ENCODE measurements around the gene CCDC68.

The CCDC68 gene

DNA sequence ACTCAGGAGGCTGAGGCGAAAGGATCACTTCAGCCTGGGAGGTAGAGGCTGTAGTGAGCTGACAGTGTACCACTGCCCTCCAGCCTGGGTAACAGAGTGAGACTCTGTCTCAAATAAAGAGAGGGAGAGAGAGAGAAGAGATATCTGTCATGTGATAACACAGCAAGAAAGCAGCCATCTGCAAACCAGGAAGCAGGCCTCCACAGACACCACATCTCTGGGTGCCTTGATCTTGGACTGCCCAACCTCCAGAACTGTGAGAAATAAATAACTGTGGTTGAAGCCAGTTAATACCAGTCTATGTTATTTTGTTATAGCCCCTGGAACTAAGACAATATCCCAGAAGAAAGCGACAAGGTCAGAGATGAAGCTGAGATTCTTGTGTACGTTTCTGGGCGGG, 2.6 kb upstream of the CCDC68 start:
- no peak for DNase-seq

DNA sequence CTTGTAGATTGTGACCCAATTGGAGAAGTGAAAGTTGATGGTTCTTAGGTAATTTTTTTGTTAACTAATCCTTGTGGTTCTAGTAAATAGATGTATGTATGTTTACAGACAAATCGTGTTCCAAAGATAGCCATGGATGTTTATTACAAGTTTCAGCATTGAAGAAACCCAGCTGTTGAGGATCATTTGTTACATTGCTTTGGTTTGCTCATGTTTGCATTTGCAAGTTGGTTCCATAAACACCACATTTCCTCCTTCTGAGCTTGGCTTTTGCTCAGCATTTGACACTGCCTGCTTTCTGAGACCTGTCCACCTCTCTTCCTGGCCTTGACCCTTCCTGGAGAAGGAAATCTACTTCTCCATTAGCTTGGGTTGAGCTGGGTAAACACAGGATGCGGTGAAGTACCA, 1.8 kb upstream of the CCDC68 start:
- DNase-seq = peak; percentile 25

DNA sequence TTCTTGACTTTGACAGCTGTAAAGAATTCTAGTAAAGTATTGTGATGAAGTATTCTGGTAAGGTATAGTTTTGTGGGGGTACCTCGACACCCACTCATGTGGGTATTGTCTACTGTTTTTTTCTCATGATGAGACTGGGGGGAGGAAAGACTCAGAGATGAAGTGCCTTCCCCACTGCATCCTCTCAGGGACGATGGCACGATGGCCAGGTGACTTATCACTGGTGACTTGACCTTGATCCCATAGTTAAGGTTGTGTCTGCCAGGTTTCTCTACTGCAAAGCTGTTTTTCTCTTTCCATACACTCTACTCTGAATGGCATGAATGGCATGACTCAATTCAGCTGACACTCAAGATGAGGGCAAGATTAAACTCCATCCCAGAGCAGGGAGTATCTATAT, 936 bp upstream of the CCDC68 start:
- DNase-seq = no peak

DNA sequence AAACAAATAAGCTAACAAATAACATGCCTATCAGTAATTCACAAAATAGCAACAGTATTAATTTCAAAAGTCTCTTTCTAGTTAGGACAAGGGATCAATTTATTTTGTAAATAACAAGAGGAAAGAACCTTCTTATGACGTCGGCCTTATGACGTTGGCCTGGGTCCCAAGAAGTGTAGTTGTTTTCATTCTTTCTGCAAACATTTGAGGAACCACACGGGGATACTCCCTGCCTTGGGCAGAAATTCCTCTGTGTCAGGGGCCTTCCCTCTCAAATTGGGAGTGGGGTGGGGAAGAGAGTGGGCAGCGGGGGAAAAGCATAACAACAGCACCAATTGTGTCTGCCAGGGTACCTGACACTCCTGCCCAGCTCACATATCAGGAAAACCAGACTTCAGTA, 1.3 kb downstream of the CCDC68 start:
- no peak for DNase-seq

DNA sequence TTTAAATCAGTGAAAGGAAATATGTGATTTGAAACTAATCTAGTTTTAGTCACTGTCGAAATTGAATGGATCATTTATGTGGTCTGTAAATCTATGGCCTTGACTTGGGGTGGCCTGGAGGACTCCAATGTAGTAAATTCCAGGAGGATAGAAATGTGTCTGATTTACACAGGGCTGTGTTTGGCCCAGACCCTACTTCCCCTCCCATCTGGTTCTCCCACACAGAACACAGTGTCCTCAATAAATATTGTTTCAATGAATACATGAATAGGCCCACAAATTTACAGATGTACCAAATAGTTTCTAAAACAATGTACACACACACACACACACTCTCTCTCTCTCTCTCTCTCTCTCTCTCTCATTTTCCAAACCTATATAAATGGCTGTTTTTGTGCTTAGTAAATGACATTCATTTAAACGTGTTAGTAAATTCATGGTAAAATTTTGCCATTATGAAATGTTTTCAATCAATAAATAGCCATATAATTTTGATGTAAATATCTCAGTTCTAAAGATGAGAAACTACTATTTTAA, 1.9 kb downstream of the CCDC68 start:
- no peak for DNase-seq

DNA sequence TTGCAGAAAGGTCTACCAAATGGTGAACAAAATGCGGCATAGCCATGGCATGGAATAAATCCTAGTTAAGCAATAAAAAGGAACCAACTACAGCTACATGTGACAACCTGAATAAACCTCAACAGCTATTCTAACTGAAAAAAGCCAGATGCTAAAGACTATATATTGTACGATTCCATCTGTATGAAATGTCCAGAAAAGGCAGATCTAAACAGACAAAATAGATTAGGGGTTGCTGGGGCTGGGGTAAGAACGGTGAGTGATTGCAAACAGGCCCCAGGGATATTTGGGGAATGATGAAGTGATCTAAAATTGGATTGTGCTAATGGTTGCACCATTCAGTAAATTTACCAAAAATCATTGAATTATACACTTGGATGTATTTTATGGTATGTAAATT, 2.8 kb downstream of the CCDC68 start:
- no peak for DNase-seq

DNA sequence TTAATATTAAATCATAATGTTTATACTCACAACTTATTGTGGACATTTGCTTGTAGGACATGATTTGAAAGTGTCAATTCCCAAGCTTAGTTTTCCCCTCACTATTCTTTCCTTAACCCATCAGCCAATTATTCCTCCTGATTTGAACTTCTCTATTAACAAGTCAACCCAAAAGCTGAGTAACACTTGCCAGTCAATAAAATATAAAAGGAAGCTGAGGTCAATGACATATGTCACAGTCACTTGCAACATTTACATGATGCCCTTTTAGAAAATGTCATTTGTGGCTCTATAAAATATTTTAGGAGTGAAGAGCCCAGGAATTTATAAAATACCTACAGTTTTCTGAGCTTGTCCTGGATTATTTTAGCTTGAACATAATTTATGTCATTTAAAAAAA, 7.2 kb downstream of the CCDC68 start:
- no peak for DNase-seq

DNA sequence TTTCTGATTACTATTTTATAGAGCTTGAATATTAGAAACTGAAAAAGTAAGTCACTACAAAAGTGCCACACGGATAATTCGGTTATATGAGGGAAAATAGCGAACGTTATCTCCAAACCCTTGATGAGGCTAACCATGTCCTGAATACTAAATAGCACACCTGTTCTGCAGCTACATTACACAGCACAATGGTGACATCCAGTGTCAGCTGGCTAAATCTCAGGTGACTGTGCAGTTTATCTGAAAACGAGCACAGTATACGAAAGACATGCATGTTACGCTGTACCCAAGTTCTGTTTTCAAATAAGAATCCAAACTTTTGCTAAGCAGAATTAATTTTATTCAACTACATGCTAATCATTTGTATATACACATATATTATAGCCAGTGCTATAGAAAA, 9.0 kb downstream of the CCDC68 start:
- DNase-seq = no peak

DNA sequence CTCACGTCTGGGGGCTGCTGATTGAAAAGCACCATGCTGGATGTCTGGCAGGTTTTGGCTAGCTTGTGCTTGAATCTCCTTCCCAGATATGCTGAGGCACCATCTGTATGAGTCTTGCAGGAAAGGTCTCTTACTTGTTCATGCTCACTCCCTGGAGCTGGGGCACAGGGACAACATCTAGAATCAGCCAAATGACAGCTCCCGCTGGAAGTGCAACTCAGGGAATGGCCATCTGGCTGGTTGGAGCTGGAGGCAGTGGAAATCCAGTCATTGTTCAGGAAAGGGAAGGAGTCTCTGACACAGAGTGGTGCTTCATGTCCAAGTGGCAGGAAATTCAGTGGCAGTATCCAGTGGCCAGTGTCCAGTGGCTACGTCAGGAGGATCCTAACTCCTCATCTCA, 9.7 kb downstream of the CCDC68 start:
- no peak for DNase-seq

DNA sequence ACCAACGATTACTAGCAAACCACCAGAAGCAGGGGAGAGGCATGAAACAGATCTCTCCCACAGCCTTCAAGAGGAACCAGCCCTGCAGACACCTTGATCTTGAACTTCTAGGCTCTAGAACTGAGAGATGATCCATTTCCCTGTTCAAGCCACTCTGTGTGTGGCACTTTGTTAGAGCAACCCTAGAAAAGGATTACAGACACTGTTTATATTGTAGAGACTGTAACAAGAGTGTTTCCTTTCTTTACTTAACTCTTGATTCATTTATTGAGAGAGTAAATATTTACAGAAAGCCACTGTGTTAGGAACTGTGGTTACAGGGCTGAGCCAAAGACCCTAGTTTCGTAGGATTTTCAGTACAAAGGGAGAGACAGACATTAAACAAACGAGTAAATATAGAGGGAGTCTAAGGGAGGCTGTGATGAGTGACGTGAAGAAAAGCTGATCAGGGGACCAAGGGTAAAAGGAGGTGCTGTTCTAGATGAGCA, 10.9 kb downstream of the CCDC68 start:
- no peak for DNase-seq

DNA sequence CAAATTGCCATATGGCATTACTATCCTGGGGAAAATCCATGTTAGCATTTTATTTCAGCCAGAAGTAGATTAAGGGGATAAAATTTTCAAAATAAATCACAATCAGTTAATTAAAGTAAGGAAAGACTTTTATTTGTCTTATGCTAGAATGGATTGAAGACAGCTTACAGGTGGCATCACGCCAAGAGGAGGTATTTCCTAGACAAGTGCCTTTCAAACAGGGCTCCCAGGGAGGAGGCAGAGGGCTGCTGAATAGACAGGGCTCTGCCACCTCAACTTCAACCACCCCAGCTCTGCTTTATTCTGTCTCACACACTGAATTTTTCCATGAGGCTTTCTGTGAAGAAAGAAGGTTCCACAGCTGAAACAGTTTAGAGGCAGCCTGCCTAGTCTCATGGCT, 12.2 kb downstream of the CCDC68 start:
- no peak for DNase-seq

DNA sequence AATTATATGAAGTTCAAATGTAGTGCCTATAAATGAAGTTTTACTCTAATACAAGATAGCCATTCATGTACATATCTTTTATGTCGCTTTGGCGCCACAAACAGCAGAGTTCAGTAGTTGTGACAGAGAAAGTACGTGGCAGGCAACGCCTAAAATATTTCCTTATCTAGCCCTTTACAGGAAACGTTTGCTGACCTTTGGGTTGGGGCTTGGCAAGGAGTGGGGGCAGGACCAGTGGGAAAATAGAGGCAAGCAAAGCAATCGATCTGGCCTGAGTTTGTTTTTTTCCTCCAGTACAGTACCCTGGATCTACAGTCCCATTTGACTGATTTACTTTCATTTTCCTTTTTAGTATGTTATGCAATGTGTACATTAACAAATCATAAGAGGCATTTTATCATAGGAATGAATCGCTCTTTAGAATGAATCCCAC, 13.1 kb downstream of the CCDC68 start:
- DNase-seq = no peak

DNA sequence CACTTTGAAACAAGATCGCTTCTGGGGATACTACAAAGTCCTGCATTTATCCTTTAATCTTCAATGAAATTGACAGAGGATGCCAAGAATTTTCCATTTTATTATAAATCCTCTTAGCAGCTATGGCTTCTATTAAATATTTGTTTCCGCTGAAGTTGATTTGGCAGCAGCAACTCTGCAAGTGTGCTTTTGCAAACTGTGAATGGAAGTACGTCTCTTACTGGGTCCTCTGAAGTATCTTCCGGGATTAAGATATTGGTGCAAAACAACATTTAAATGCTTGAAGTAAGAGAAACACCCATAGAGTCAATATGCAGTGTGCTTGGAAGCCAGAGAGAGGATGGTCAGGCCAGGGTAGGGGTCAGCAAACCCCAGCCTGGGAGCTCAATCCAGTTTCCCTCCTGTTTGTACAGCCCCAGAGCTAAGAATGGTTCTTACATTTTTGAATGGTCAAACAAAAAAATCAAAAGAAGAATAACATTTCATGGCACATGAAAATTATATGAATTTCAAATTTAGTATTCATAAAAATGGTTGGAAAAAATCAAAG, 13.6 kb downstream of the CCDC68 start:
- DNase-seq = no peak

DNA sequence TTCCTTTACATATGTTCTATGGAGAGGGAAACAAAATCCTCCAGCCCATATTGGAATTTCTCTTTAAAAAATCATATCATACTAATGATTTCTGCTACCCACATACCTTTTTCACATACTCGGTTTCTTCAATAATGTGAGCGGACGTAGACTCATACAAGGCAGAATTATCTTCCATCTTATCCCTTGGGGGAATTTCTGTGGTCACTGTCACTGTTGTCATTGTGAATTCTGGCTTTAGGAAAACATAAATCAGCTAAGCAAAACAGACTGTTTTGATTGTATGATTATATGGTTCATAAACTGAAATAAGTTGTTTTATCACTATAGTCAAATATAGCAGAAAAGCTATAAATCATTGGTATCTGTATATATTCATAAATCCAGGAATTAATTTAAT, 16.7 kb downstream of the CCDC68 start:
- DNase-seq = no peak

DNA sequence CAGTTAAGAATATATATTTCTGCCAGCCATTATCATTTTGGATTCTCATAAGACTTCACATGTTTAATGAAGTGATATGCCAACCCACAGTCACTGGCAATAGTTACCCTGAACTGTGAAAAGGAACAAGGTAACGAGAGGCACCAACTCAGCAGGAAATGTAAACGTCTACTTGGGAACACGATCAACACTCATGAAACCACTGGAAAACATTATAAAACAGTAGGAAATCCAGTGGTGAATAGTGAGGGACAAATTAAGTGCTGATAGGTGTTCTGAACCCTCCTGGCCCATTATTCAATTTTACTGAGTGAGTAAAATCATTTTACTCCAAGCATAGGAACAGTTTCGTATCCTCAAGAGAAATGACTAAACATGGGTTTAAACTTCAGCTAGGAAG, 17.1 kb downstream of the CCDC68 start:
- DNase-seq = no peak

DNA sequence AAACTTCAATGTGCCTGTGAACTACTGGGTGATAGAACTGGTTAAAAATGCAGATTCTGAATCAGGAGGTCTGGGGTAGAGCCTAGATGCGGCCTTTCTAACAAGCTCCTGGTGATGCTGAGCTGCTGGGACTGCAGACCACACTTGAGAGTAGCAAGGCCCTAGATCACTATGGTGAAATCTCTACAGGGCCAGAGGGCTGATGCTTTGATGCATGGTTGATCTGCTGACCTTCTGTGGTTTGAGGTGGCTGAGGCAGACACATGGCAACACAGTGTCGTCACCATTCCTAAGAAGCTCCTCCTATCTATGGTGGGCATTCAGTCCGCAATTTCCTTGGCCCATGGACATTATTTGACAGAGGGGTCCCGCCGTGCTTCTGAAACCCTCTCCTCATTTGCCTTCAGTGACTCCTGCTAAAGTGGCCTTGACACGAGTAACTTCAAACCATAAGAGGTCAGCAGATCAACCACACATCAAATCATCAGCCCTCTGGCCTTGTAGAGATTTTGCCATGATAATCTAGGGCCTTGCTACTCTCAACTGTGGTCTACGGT, 19.8 kb downstream of the CCDC68 start:
- no peak for DNase-seq

DNA sequence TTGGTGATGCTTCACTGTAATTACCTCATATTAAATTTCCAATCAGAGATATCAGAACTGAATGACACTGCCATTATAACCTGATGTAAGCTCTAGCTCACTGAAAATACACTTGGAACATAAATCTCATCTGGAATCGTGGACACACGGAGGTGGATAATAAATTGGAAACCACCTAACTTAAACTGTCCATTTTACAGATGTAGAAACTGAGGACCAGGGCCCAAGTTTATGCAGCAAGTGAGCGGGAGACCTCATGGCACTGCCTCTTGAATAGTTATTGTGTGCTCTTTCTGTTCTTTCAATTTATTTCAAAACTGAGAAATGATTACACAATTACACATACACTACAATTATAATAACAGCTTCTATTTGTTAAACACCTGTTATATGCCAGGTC, 20.8 kb downstream of the CCDC68 start:
- no peak for DNase-seq

DNA sequence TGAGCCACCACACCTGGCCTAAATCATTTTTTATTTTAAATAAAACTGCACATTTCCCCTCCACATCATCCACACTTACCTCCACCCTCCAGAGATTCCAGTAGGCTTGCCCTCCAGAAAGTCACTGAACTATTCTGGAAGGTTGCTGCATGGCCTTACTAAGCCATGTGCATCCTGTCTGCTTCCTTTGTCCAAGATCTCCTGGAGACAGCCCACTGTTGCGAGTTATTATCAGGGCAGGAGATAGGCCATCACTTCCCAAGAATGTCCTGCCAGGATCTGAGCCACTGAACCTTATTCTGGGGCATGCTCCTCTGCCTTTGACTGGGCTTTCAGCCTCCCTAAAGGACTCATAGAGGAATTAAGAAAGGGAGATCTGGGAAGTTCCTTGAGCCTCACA, 26.8 kb downstream of the CCDC68 start:
- DNase-seq = no peak

DNA sequence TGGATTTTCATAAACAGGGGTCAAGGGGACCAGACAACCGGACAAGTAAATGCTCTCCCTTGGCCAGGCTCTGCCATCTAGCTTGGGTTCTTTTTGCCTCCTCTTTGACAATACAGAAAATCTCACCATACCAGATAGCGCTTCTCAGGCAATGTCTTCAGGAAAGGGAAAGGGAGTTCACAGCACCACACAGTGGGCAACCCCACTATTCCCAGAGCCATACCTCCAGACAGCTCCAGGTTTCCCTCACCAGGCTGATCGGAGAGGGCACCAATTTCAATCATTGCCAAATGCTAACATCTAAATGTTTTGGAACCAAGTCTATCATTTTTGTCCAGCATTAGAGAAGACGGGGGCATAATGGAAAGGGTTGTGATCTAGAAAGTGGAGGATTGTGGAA, 28.1 kb downstream of the CCDC68 start:
- DNase-seq = no peak

DNA sequence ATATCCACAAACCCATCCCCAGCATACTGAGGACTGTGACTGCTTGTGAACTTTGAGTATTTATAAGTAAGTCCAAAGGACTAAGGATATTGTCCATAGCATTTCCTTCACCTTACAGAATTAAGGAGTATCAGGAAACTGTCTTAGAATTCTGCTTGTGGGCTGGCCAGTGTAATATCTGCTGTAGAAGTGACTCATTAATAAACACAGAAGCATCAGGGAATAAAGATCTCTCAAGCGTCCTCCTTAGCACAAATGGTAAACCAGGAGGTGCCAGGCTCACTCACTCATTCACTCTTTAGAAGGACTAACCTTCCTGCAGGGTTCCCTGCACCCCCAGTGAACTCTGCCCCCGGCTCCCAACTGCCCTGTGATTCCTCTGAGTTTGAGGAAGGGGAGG, 31.0 kb downstream of the CCDC68 start:
- no peak for DNase-seq

DNA sequence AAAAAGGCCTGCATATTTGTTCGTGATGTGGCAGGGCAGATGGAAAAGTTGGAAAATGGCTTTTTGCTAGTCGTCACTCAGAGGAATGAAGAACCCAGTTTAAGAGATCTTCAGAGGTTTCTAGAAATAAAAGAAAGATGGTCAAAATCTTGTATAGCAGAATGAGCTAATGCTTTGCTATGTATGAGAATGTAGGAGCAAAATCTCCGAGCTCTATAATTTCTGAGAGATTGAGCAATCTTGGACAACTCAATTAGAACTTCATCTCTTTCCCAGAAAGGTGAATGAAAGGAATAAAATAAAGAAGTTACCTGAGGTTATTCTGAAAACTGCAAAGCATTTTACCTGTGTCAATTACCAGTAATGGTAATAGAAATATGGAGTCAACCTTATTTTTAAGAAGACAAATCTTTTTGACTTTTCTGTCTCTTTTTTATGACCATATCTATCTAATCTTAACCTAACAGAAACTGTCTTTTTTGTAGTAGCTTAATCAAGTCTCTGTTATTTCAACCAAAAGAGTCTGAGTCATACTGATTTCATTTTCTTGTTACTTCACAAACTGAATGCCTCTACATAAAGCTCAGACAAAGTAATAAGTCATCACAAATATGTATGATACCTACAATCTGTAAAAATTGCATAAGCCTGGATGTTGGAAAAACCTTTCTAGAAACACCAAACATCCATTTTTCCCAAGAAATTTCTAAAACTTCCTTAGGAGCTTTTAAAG, 32.5 kb downstream of the CCDC68 start:
- DNase-seq = no peak

DNA sequence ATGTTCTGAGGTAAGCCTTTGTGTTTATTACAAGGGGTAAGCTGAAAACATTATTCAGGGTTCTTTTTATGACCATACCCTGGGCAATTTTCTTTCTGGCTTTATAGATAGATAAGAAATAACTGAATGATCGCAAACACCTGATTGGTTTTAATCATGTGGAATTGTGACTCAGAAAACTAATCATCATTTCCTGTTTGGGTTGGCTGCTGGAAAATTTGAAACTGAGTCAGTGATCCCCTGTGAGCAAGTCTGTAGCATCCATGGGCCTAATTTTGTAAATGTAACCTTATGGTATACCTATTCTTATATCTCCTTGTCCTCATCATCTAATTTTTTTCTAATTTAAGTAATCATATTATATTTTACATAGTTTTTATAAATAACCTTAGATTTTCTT, 34.3 kb downstream of the CCDC68 start:
- DNase-seq = no peak

DNA sequence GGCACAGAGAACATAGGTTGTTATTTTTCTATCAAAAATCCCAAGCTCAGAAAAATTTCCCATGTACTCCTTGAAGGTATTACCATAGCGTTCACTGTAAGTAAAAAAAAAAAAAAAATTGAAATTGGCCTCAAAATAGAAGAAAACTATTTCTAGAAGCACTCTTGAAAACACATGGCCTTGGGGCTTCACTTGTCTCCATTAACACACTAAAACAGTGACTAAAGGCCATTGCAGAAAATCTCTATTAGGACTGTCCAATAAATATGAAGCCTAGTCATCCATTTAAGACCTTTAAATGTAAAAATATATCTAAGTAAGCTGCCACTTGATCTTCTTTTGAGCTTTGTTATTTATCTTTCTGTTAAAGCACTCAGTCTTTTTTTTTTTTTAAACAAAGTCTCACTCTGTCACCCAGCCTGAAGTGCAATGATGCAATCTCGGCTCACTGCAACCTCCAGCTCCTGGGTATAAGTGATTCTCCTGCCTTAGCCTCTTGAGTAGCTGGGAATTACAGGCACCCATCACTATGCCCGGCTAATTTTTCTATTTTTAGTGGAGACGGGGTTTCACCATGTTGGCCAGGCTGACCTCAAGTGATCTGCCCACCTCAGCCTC, 35.8 kb downstream of the CCDC68 start:
- no peak for DNase-seq

DNA sequence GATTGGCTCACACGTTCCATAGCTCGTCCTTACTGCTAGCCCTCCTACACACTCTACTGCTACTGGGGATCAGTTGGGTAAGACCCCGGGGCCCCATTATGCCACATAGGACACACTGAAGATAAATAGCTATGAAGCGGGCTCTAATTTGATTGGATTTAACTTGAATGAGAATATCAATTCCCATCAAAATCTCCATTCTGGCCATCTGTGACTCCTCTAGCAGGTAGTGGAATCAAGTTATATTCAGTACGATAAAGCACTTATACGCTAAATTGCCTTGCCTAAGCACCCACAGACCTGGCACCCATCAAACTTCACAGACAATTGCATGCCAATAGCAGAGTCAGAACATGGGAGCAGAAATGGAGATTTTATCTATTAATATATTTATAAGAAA, 39.8 kb downstream of the CCDC68 start:
- no peak for DNase-seq
